ENCODE data around the gene KLHL3.

DNA sequence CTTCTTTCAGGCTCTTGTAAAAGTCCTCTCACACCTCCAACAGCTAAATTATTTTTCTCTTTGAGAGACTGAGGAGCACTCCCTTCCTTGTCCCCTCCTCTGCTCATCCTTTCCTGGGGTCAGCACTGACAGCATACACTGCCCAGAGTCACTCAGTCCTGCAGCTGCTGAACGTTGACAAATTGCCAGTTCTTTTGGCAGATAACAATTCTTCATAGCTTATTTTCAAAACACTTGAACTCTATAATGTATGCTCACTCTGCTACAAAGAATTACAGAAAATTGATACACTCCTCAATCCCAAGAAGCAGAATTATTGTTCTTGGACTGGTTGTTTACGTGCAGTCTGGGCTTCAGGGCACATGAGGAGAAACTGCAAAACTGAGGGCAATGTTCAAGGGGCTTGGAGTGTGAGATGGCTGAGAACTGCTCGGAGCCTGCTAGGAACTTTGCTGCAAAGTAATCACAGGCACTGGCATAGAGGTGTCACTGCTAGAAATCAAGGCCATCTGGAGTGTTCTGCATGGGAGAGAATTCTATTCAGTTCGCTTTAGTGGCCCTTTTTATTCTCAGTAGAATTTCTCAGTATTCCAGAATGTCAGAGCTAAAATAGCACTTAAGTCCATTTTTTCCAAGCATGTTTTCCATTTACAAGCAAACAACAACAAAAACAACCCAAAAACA lies 140.4 kb downstream of the KLHL3 start:
- TF ChIP-seq, protein P1, sequence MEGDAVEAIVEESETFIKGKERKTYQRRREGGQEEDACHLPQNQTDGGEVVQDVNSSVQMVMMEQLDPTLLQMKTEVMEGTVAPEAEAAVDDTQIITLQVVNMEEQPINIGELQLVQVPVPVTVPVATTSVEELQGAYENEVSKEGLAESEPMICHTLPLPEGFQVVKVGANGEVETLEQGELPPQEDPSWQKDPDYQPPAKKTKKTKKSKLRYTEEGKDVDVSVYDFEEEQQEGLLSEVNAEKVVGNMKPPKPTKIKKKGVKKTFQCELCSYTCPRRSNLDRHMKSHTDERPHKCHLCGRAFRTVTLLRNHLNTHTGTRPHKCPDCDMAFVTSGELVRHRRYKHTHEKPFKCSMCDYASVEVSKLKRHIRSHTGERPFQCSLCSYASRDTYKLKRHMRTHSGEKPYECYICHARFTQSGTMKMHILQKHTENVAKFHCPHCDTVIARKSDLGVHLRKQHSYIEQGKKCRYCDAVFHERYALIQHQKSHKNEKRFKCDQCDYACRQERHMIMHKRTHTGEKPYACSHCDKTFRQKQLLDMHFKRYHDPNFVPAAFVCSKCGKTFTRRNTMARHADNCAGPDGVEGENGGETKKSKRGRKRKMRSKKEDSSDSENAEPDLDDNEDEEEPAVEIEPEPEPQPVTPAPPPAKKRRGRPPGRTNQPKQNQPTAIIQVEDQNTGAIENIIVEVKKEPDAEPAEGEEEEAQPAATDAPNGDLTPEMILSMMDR (conservative IDR thresholded peaks at IDR 0.05) = no peak
- TF ChIP-seq EZH2 (IDR thresholded peaks at IDR 0.05; ENCODE audit: low read depth) = no peak

Data from PC-9 (cell line).